NCI-H2171 treated with DMSO at 0.1 percent for 48 hours (cell line): ENCODE results near the gene PPIL1.

Source experiments
- DNase-seq: peaks from one replicate; lab custom pipeline; 2025; lab: John Stamatoyannopoulos, UW

PPIL1 gene

GRCh38 chr6:36855750-36856149 lies 18.9 kb downstream of the PPIL1 start:
- no peak for DNase-seq

- DNase-seq = no peak
Measured at GRCh38 chr6:36853325-36853724, 21.3 kb downstream of the PPIL1 start.

- DNase-seq = no peak
Measured at GRCh38 chr6:36852481-36853147, 22.0 kb downstream of the PPIL1 start.

GRCh38 chr6:36851626-36852025 lies 23.0 kb downstream of the PPIL1 start:
- no peak for DNase-seq

GRCh38 chr6:36851149-36851614 lies 23.4 kb downstream of the PPIL1 start:
- peak; percentile 69 for DNase-seq

- DNase-seq = no peak
Measured at GRCh38 chr6:36850021-36850420, 24.6 kb downstream of the PPIL1 start.

GRCh38 chr6:36848658-36849441 lies 25.8 kb downstream of the PPIL1 start:
- peak; percentile 63 for DNase-seq

- DNase-seq = no peak
Measured at GRCh38 chr6:36847991-36848390, 26.6 kb downstream of the PPIL1 start.

GRCh38 chr6:36847152-36847551 lies 27.5 kb downstream of the PPIL1 start:
- no peak for DNase-seq

GRCh38 chr6:36845233-36845632 lies 29.4 kb downstream of the PPIL1 start:
- no peak for DNase-seq

- DNase-seq = no peak
Measured at GRCh38 chr6:36844232-36845170, 30.1 kb downstream of the PPIL1 start.

GRCh38 chr6:36843170-36843569 lies 31.4 kb downstream of the PPIL1 start:
- DNase-seq = no peak

GRCh38 chr6:36841756-36842155 lies 32.8 kb downstream of the PPIL1 start:
- no peak for DNase-seq

GRCh38 chr6:36840432-36841403 lies 33.9 kb downstream of the PPIL1 start:
- peak; percentile 6 for DNase-seq

GRCh38 chr6:36839749-36840431 lies 34.7 kb downstream of the PPIL1 start:
- DNase-seq = peak; percentile 43

- DNase-seq = peak; percentile 38
Measured at GRCh38 chr6:36838896-36839748, 35.5 kb downstream of the PPIL1 start, which contains the start of gene CPNE5. CPNE5 (minus strand) TSS chr6:36839444; CDS start chr6:36839377, 67 bp downstream.

- no peak for DNase-seq
Measured at GRCh38 chr6:36837686-36838085, 36.9 kb downstream of the PPIL1 start.

GRCh38 chr6:36837022-36837339 lies 37.6 kb downstream of the PPIL1 start:
- DNase-seq = no peak
